Parietal lobe (tissue), 2 donors: ENCODE data around the gene HCLS1. TPM values are rescaled to one million over a fixed set of nuclear protein-coding genes. Genes with fewer than 3 reads are reported as not detected.

Experiments used
- small RNA-seq: library from RNA; depleted of rRNA; stranded (forward); fragments of <200 nt; gene quantifications from one replicate; pipeline ENCODE3, GENCODE V24; 2014; ENCODE audit warnings: low replicate concordance
- total RNA-seq: library from RNA; depleted of rRNA; stranded (reverse); fragments of >200 nt; gene quantifications from one replicate; pipeline ENCODE4 v1.2.3, GENCODE V29; 2014

HCLS1 gene
- 2.2 TPM for total RNA-seq

GRCh38 chr3:121660356-121661171, at the start of gene HCLS1:
Gene HCLS1 (minus strand): TSS chr3:121660903. CDS start chr3:121658347, 2,556 bp downstream.

GRCh38 chr3:121592856-121593702, 67.6 kb downstream of the HCLS1 start, which contains the start of gene FBXO40:
Gene FBXO40 (plus strand): TSS chr3:121593379. CDS start chr3:121620576, 27,197 bp downstream.

Small RNA genes lying within 50 kb of the gene (small RNA-seq; reads per million reads assigned to genes)
- not detected for gene RNU4-62P

Other genes starting within 250 kb of the HCLS1 start
- 3.8 TPM for gene POLQ, start 114.9 kb downstream of the HCLS1 start, total RNA-seq
- not detected for gene ARGFX, start 93.0 kb downstream of the HCLS1 start, total RNA-seq
- gene FBXO40, start 67.5 kb downstream of the HCLS1 start, total RNA-seq, result not detected
- 67.9 TPM for gene GOLGB1, start 88.8 kb upstream of the HCLS1 start, total RNA-seq
- 57.6 TPM for gene IQCB1, start 174.2 kb upstream of the HCLS1 start, total RNA-seq
- 7.2 TPM for gene EAF2, start 174.3 kb upstream of the HCLS1 start, total RNA-seq
- gene SLC15A2, start 233.5 kb upstream of the HCLS1 start, total RNA-seq, result 9.4 TPM